Measurements from ENCODE around the gene AGO3. TPM values are rescaled to one million over a fixed set of nuclear protein-coding genes. Genes with fewer than 3 reads are reported as not detected.
"Not testable (repeated sequence)": the region's sequence is repeated elsewhere in the genome, so short reads cannot be mapped to it uniquely, and the experiment has no call there.

The AGO3 gene
- total RNA-seq, 4 donors from 2014 or later, result 12.7 to 21.4 (median 18.1) TPM

DNA sequence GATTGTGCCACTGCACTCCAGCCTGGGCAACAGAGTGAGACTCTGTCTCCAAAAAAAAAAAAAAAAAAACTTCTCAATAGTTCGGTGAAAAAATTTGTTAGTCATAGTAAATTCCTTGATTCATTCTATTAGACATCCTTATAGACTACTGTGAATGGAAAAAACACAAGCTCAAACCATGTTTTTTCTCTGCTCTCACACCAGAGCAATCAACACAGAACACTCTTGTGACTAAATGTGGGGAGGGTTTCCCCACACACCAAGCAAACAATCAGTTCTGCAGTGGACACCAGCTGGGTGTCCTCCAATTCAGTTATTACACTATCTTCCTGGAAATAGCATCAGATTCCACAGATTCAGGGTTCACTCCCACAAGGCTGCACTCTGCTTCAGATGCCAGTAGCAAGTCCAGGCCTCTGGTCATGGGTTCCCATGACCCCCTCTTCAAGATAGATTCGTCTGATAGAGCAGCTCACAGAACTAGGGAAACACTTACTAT lies 83.9 kb downstream of the AGO3 start:
- TF ChIP-seq POLR2A (IDR thresholded peaks at IDR 0.05) (no peak), EP300 (IDR thresholded peaks at IDR 0.05) (no peak), POLR2AphosphoS5 (IDR thresholded peaks at IDR 0.05) (no peak)
- TF ChIP-seq, protein P1, sequence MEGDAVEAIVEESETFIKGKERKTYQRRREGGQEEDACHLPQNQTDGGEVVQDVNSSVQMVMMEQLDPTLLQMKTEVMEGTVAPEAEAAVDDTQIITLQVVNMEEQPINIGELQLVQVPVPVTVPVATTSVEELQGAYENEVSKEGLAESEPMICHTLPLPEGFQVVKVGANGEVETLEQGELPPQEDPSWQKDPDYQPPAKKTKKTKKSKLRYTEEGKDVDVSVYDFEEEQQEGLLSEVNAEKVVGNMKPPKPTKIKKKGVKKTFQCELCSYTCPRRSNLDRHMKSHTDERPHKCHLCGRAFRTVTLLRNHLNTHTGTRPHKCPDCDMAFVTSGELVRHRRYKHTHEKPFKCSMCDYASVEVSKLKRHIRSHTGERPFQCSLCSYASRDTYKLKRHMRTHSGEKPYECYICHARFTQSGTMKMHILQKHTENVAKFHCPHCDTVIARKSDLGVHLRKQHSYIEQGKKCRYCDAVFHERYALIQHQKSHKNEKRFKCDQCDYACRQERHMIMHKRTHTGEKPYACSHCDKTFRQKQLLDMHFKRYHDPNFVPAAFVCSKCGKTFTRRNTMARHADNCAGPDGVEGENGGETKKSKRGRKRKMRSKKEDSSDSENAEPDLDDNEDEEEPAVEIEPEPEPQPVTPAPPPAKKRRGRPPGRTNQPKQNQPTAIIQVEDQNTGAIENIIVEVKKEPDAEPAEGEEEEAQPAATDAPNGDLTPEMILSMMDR (IDR thresholded peaks at IDR 0.05), result no peak
- H3K9me3 ChIP-seq, result no peaks in the 10 kb centered on the region
- 94% methylated on average over 2 of the region's 2 CpGs for WGBS
- H3K27ac ChIP-seq, result no peak overlapping the region
- peaks cover 73% of the 10 kb centered on the region for H3K36me3 ChIP-seq
- no peak overlapping the region for H3K4me3 ChIP-seq
- no peaks in the 10 kb centered on the region for H3K27me3 ChIP-seq
- DNase-seq (ENCODE audit: low spot score in 2 of 2), result no peak
- H3K4me1 ChIP-seq, result no peaks in the 10 kb centered on the region

DNA sequence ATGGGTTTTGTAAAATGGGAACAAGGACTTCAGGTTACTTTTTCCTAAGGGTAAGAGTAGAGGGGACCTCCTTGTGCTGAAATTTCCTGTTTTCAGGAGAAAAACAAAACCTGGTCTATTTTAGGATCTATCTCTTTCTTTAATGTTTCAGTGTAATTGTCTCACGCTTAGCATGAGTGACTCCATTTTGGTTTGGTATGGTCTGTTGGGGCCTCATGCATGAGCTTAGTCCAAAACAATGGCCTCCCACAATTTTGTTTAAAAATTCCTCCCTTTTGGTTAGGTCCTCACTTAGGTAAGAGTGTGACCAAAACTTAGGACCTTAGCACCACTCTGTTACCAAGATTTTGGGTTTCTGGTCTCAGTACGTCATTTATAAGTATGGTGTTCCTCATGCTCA lies 85.8 kb downstream of the AGO3 start:
- 96% methylated on average over 2 of the region's 2 CpGs for WGBS
- no peak for DNase-seq (ENCODE audit: low spot score in 2 of 2)
- TF ChIP-seq POLR2A (IDR thresholded peaks at IDR 0.05) (no peak), EP300 (IDR thresholded peaks at IDR 0.05) (no peak), POLR2AphosphoS5 (IDR thresholded peaks at IDR 0.05) (no peak)
- TF ChIP-seq, protein P1 (IDR thresholded peaks at IDR 0.05), result no peak
- Histone ChIP-seq H3K4me3 (no peak overlapping the region), H3K27ac (no peak overlapping the region), H3K27me3 (no peaks in the 10 kb centered on the region), H3K4me1 (no peaks in the 10 kb centered on the region), H3K9me3 (no peaks in the 10 kb centered on the region), H3K36me3 (peaks cover 68% of the 10 kb centered on the region)

DNA sequence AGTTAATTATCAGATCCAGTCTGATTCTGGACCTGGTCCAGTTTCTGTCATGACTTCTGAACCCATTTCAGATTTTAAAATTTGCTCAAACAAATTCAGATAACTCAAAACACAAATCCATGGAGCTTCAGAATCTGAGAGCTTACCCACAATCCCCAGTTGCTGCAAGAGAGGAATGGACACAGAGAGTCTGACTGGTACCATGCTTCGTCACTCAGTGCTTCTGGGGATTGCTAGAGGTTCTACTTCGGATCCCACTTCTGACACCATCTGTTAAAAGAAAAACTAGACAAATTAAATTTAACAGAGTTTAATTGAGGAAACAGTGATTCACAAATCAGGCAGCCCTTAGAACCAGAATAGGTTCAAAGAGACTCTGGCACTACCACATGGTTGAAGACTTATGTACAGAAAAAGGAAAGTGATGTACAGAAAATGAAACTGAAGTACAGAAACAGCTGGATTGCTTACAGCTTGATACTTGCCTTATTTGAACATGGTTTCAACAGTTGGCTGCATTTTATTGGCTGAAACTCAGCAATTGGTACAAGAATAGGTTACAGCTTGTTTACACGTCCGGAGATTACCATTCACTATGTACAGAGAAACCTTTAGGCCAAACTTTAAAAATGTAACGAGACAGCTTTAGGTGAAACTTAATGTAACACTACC lies 92.3 kb downstream of the AGO3 start:
- WGBS, result 72% methylated on average over 5 of the region's 5 CpGs
- no peak for TF ChIP-seq POLR2AphosphoS5 (IDR thresholded peaks at IDR 0.05)
- TF ChIP-seq, protein P1 (IDR thresholded peaks at IDR 0.05), result no peak
- no peak for TF ChIP-seq POLR2A (IDR thresholded peaks at IDR 0.05)
- TF ChIP-seq EP300 (IDR thresholded peaks at IDR 0.05), result no peak
- peaks cover 34% of the 10 kb centered on the region for H3K36me3 ChIP-seq
- no peaks in the 10 kb centered on the region for H3K27me3 ChIP-seq
- no peak overlapping the region for H3K27ac ChIP-seq
- no peak overlapping the region for H3K4me3 ChIP-seq
- no peak for DNase-seq (ENCODE audit: low spot score in 2 of 2)
- H3K9me3 ChIP-seq, result no peaks in the 10 kb centered on the region
- H3K4me1 ChIP-seq, result no peaks in the 10 kb centered on the region

DNA sequence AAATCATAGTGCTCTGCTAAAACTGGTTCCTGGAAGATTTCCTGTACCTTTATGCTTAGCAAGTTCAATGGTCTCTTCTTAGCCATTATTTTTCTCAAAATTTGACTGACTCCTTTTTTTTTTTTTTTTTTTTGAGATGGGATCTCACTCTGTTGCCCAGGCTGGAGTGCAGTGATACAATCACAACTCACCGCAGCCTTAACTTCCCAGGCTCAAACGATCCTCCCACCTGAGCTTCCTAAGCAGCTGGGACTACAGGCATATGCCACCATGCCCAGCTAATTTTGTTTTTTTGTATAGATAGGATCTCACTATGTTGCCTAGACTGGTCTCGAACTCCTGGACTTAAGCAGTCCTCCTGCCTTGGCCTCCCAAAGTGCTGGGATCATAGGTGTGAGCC lies 93.1 kb downstream of the AGO3 start:
- 97% methylated on average over 3 of the region's 3 CpGs for WGBS
- H3K4me1 ChIP-seq; H3K27me3 ChIP-seq; H3K9me3 ChIP-seq; H3K4me3 ChIP-seq; DNase-seq (ENCODE audit: low spot score in 2 of 2); H3K27ac ChIP-seq: not testable (repeated sequence)
- peaks cover 26% of the 10 kb centered on the region for H3K36me3 ChIP-seq

DNA sequence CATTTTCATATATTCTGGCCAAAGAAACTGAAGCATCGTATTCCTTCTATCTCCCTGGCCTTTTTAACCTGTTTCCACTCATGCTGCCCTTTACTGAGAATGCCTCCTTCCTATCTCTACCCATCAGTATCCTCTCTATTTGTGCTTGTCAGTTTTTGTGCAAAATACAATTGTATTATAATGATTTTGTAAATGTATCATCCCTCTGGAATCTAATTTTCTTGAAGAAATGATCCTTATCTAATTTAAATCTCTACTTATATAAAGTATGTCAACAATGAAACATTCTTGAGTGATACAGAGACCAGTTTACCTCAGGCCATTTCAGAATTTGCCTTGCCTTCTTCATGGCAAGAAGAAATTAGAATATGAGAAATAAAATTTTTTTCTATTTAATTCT lies 93.9 kb downstream of the AGO3 start:
- peaks cover 22% of the 10 kb centered on the region for H3K36me3 ChIP-seq
- no peak for DNase-seq (ENCODE audit: low spot score in 2 of 2)
- TF ChIP-seq POLR2A (IDR thresholded peaks at IDR 0.05), result no peak
- no peak for TF ChIP-seq EP300 (IDR thresholded peaks at IDR 0.05)
- no peak for TF ChIP-seq POLR2AphosphoS5 (IDR thresholded peaks at IDR 0.05)
- TF ChIP-seq, protein P1 (IDR thresholded peaks at IDR 0.05), result no peak
- H3K4me3 ChIP-seq, result no peak overlapping the region
- no peaks in the 10 kb centered on the region for H3K9me3 ChIP-seq
- H3K27ac ChIP-seq, result no peak overlapping the region
- no peaks in the 10 kb centered on the region for H3K4me1 ChIP-seq
- WGBS, result 97% methylated on average over 1 of the region's 1 CpG
- H3K27me3 ChIP-seq, result no peaks in the 10 kb centered on the region

Measured in suprapubic skin (tissue), 4 donors.